ENCODE results near the gene IL1B.

The IL1B gene

DNA sequence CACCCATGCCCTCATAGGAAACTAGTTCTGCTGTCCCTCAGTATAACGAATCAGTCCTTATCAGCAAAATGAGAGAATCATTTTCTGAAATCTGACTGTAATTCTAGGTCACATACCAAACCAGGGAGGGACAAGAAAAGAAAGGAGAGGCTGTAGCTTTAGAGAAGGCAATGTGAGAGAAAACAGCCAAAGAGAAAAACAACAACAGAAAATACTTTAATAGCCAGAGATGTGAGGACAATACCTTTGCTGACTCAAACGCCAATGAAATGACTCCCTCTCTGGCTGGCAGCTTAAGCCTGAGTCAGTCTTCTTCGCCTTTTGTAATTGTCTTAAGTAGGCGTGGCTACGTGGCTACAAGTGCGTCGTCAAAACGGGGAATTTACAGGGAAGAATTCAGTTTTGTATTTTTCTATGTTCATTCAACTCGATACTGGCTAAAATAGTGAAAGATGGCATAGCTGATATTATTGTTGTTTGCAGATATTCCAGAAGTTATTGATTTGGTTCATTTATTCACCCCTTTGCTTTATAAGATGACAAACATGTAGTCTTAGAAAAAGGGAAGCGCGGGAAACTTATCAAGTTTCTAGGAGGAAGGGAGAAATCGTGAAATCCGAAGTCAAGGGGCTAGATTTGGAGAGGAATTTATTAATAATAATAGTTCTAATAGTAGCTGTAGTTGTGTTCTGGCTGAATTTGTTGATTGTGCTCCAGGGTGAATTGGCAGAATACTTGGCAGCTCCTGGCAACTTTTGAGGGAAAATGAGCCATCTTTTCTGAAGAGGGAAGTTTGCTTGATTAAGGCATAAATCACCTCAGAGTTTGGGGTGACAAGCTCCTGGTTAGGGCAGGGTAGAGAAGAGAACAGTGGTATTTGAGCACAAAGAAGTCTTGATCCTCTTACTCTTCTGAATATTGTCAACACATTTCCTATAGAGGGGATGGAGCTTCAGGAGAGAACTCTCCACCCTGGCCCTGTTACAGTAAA lies 52.1 kb downstream of the IL1B start, which contains the start of gene IL1A:
IL1A (minus strand) TSS at position 295 of the 991 bp plus-strand sequence. CDS start 723 bp downstream, outside the sequence.
- no peak for DNase-seq (ENCODE audit: low read depth)
- H3K4me3 ChIP-seq (ENCODE audit: low read depth, low read length), result peak within 1 kb of the TSS; percentile 31
- TF ChIP-seq, protein P1, sequence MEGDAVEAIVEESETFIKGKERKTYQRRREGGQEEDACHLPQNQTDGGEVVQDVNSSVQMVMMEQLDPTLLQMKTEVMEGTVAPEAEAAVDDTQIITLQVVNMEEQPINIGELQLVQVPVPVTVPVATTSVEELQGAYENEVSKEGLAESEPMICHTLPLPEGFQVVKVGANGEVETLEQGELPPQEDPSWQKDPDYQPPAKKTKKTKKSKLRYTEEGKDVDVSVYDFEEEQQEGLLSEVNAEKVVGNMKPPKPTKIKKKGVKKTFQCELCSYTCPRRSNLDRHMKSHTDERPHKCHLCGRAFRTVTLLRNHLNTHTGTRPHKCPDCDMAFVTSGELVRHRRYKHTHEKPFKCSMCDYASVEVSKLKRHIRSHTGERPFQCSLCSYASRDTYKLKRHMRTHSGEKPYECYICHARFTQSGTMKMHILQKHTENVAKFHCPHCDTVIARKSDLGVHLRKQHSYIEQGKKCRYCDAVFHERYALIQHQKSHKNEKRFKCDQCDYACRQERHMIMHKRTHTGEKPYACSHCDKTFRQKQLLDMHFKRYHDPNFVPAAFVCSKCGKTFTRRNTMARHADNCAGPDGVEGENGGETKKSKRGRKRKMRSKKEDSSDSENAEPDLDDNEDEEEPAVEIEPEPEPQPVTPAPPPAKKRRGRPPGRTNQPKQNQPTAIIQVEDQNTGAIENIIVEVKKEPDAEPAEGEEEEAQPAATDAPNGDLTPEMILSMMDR (IDR thresholded peaks at IDR 0.05; ENCODE audit: low read depth, low read length, missing control alignments), result no peak

DNA sequence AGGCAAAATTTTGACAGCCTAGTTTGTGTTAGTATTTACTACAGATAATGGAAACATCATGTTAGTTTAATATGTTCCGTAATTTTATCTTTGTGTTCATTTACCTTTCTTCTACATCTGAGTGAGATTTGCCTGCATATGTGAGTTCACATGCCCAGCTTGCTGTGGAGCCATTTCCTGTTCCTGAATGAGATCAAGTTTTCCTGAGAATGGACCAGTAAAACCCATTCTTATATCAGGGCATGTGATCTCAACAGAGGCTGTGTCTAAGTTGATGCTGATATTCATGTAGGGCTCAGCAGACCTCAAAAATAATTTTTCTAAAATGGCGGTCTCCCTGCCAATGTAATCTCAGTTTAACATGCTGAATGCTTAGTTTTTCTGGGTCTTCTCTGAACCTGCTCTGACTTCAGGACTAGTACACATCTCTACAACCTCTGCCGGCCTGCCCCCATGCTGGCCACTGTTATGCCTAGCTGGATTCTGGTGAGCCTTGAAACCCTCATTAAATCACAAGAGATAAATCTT lies 53.3 kb downstream of the IL1B start:
- DNase-seq (ENCODE audit: low read depth), result no peak
- H3K4me3 ChIP-seq (ENCODE audit: low read depth, low read length), result peak overlapping the region; percentile 31
- TF ChIP-seq, protein P1 (IDR thresholded peaks at IDR 0.05; ENCODE audit: low read depth, low read length, missing control alignments), result no peak

DNA sequence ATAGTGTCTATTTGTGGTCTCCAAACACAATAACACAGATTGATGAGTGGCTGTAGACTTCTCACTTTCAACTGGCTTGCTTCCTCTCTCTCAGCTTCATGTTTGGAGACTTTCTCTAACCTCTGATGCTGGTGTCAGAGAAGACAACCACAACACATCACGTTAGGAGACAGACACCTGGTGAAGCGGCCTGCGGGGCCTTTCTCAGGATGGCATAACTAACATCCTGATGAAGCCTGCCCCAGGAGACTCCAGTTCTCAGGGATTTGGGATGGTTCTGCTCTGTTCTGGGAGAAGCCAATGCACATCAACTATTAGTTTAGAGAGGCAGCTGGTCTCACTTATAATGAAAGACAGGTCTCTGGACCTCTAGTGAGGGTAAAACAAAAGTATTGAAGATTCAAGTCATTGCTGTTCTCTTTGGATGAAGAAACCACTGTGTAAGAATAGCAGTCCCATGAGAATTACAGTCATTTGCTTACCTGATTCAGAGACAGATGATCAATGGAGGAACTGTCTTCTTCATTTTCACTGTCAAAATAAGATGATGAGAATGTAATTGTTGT lies 54.3 kb downstream of the IL1B start:
- TF ChIP-seq, protein P1 (IDR thresholded peaks at IDR 0.05; ENCODE audit: low read depth, low read length, missing control alignments), result no peak
- peak overlapping the region; percentile 22; the same call in 1 of the 2 replicates for H3K4me3 ChIP-seq (ENCODE audit: low read depth, low read length)
- no peak for DNase-seq (ENCODE audit: low read depth)

All from GM12864 (cell line).